Uterus (tissue), 4 donors: ENCODE measurements around the gene DDX43. TPM values are rescaled to one million over a fixed set of nuclear protein-coding genes. Genes with fewer than 3 reads are reported as not detected.

Experiments
- DNase-seq, 2 donors: peaks; one replicate each; pipeline ENCODE4 v3.0.0-alpha.2; 2019 to 2020
- H3K27ac ChIP-seq, 2 donors: fragments of 200-600 bp; sonication (generic); 1 replicate in 1 of 2; 2 replicates in 1 of 2; pipeline ENCODE4 v1.5.1; 2016 to 2018
- H3K27me3 ChIP-seq, 2 donors: fragments of 200-600 bp; sonication (generic); one replicate each; pipeline ENCODE4 v1.5.1; 2018 to 2019; ENCODE audit warnings: control low read depth in 1 of 2
- H3K36me3 ChIP-seq, 2 donors: fragments of 200-600 bp; sonication (generic); one replicate each; pipeline ENCODE4 v1.5.1; 2019; ENCODE audit warnings: control low read depth in 1 of 2
- H3K4me1 ChIP-seq, 2 donors: fragments of 200-600 bp; sonication (generic); one replicate each; pipeline ENCODE4 v1.5.1; 2018 to 2019; ENCODE audit warnings: control low read depth in 1 of 2
- H3K4me3 ChIP-seq, 2 donors: fragments of 200-600 bp; sonication (generic); 1 replicate in 1 of 2; 2 replicates in 1 of 2; pipeline ENCODE4 v1.5.1; 2018 to 2019; ENCODE audit warnings: mild to moderate bottlenecking in 1 of 2
- H3K9me3 ChIP-seq, 2 donors: fragments of 200-600 bp; sonication (generic); one replicate each; pipeline ENCODE4 v1.5.1; 2019; ENCODE audit warnings: control low read depth in 1 of 2
- CTCF ChIP-seq, 4 experiments: fragments of 200-600 bp in 2 of 4; fragments of 450-650 bp in 2 of 4; sonication (generic) in 2 of 4; IDR thresholded peaks; one replicate each; pipeline ENCODE4 v1.5.1; 2016 to 2019; ENCODE audit warnings: antibody characterized with exemption in 4 of 4, mild to moderate bottlenecking in 2 of 4, moderate library complexity in 1 of 4
- POLR2A ChIP-seq, 2 donors: fragments of 450-650 bp; IDR thresholded peaks; one replicate each; pipeline ENCODE4 v1.6.1; 2016; ENCODE audit warnings: antibody characterized with exemption in 2 of 2, mild to moderate bottlenecking in 1 of 2, moderate library complexity in 1 of 2
- intact Hi-C: fragments of 100-400 bp; cut with DNase I; formaldehyde crosslinking; loops from one replicate; pipeline ENCODE4 v1.15.1; 2023; ENCODE audit warnings: low total_unique reads
- total RNA-seq, 4 donors: library from RNA; depleted of rRNA in 3 of 4; stranded (reverse); fragments of >200 nt in 3 of 4; gene quantifications; one replicate each; pipeline versions ENCODE4 v1.1.0 to v1.2.4, GENCODE V29; 2014 to 2023
- donor health status: DM: yes; HTN: yes; CAD: no.

Gene DDX43
- total RNA-seq, 4 donors from 2014 or later = 0.43 to 3.7 TPM; not detected in 2

- no peaks in the 10 kb centered on the region for H3K4me1 ChIP-seq
- intact Hi-C loops = no loop called here
- H3K27ac ChIP-seq = no peak overlapping the region
- H3K9me3 ChIP-seq = no peaks in the 10 kb centered on the region
- DNase-seq = no peak
- H3K27me3 ChIP-seq = no peaks in the 10 kb centered on the region
- no peaks in the 10 kb centered on the region for H3K36me3 ChIP-seq
- TF ChIP-seq CTCF (IDR thresholded peaks at IDR 0.05) (no peak), POLR2A (IDR thresholded peaks at IDR 0.05) (no peak)
- H3K4me3 ChIP-seq = no peak overlapping the region
Measured at GRCh38 chr6:73393278-73393677, 1.4 kb upstream of the DDX43 start.

- H3K4me3 ChIP-seq = no peak overlapping the region
- no peaks in the 10 kb centered on the region for H3K4me1 ChIP-seq
- no peaks in the 10 kb centered on the region for H3K27me3 ChIP-seq
- no peaks in the 10 kb centered on the region for H3K9me3 ChIP-seq
- DNase-seq = no peak
- intact Hi-C loops = no loop called here
- H3K27ac ChIP-seq = no peak overlapping the region
- H3K36me3 ChIP-seq = no peaks in the 10 kb centered on the region
- no peak for TF ChIP-seq POLR2A (IDR thresholded peaks at IDR 0.05)
- TF ChIP-seq CTCF (IDR thresholded peaks at IDR 0.05) = no peak
Measured at GRCh38 chr6:73395875-73396274, 1.2 kb downstream of the DDX43 start.

- no peaks in the 10 kb centered on the region for H3K9me3 ChIP-seq
- H3K4me1 ChIP-seq = no peaks in the 10 kb centered on the region
- no peak overlapping the region for H3K4me3 ChIP-seq
- TF ChIP-seq POLR2A (IDR thresholded peaks at IDR 0.05) = no peak
- TF ChIP-seq CTCF (IDR thresholded peaks at IDR 0.05) = no peak
- H3K27ac ChIP-seq = no peak overlapping the region
- H3K27me3 ChIP-seq = no peaks in the 10 kb centered on the region
- H3K36me3 ChIP-seq = no peaks in the 10 kb centered on the region
- DNase-seq = no peak
- intact Hi-C loops = no loop called here
Measured at GRCh38 chr6:73400656-73401055, 6.0 kb downstream of the DDX43 start.

- Histone ChIP-seq H3K27ac (no peak overlapping the region), H3K9me3 (no peaks in the 10 kb centered on the region), H3K36me3 (no peaks in the 10 kb centered on the region), H3K27me3 (no peaks in the 10 kb centered on the region), H3K4me3 (no peak overlapping the region), H3K4me1 (no peaks in the 10 kb centered on the region)
- TF ChIP-seq POLR2A (IDR thresholded peaks at IDR 0.05) (no peak), CTCF (IDR thresholded peaks at IDR 0.05) (no peak)
- intact Hi-C loops = no loop called here
- DNase-seq = no peak
Measured at GRCh38 chr6:73409395-73409794, 14.8 kb downstream of the DDX43 start.

GRCh38 chr6:73413102-73413501 is 18.5 kb downstream of the DDX43 start:
- TF ChIP-seq POLR2A (IDR thresholded peaks at IDR 0.05) (no peak), CTCF (IDR thresholded peaks at IDR 0.05) (no peak)
- H3K9me3 ChIP-seq = no peaks in the 10 kb centered on the region
- H3K27me3 ChIP-seq = no peaks in the 10 kb centered on the region

More at GRCh38 chr6:73413102-73413501, 18.5 kb downstream of the DDX43 start:
- DNase-seq = no peak
- H3K27ac ChIP-seq = no peak overlapping the region
- intact Hi-C loops = no loop called here
- H3K4me3 ChIP-seq = no peak overlapping the region
- H3K4me1 ChIP-seq = no peaks in the 10 kb centered on the region
- H3K36me3 ChIP-seq = no peaks in the 10 kb centered on the region
